BLaER1 (cell line): ENCODE measurements around the gene SLC27A6.

Source experiments
- H3K27ac ChIP-seq: shearing (Covaris generic); formaldehyde crosslinking; 2 replicates; pipeline ENCODE4 v1.8.1; 2022
- H3K27me3 ChIP-seq: shearing (Covaris generic); formaldehyde crosslinking; 2 replicates; pipeline ENCODE4 v1.8.1; 2022
- H3K36me3 ChIP-seq: shearing (Covaris generic); formaldehyde crosslinking; 2 replicates; pipeline ENCODE4 v1.8.1; 2022
- H3K4me1 ChIP-seq: shearing (Covaris generic); formaldehyde crosslinking; 2 replicates; pipeline ENCODE4 v1.8.1; 2022
- H3K4me2 ChIP-seq: shearing (Covaris generic); formaldehyde crosslinking; 2 replicates; pipeline ENCODE4 v1.8.1; 2022
- H3K4me3 ChIP-seq: shearing (Covaris generic); formaldehyde crosslinking; 2 replicates; pipeline ENCODE4 v1.8.1; 2022
- H3K9ac ChIP-seq: shearing (Covaris generic); formaldehyde crosslinking; 2 replicates; pipeline ENCODE4 v1.8.1; 2022
- H3K9me3 ChIP-seq: shearing (Covaris generic); formaldehyde crosslinking; 2 replicates; pipeline ENCODE4 v1.8.1; 2022
- H4K20me1 ChIP-seq: shearing (Covaris generic); formaldehyde crosslinking; 2 replicates; pipeline ENCODE4 v1.8.1; 2022
- Cebpa-rat ChIP-seq: shearing (Covaris generic); IDR thresholded peaks from 2 replicates; pipeline ENCODE4 v1.8.1; 2022

The SLC27A6 gene

GRCh38 chr5:129001841-129002526 lies 36.7 kb downstream of the SLC27A6 start:
- Histone ChIP-seq H3K4me3 (no peak overlapping the region), H3K27me3 (no peaks in the 10 kb centered on the region), H3K9me3 (no peaks in the 10 kb centered on the region), H3K27ac (no peak overlapping the region), H3K36me3 (no peaks in the 10 kb centered on the region), H3K9ac (no peak overlapping the region), H3K4me2 (peak overlapping the region; percentile 35), H4K20me1 (no peaks in the 10 kb centered on the region), H3K4me1 (peaks cover 12% of the 10 kb centered on the region)
- no peak for TF ChIP-seq Cebpa-rat

GRCh38 chr5:129002527-129002842 lies 37.2 kb downstream of the SLC27A6 start:
- Histone ChIP-seq H3K36me3 (no peaks in the 10 kb centered on the region), H3K4me2 (peak overlapping the region; percentile 35), H3K4me3 (no peak overlapping the region), H3K9me3 (no peaks in the 10 kb centered on the region), H3K27me3 (no peaks in the 10 kb centered on the region), H4K20me1 (no peaks in the 10 kb centered on the region), H3K9ac (no peak overlapping the region), H3K27ac (no peak overlapping the region), H3K4me1 (peaks cover 12% of the 10 kb centered on the region)
- no peak for TF ChIP-seq Cebpa-rat

- Histone ChIP-seq H3K36me3 (no peaks in the 10 kb centered on the region), H3K27me3 (no peaks in the 10 kb centered on the region), H3K4me1 (peaks cover 12% of the 10 kb centered on the region), H4K20me1 (no peaks in the 10 kb centered on the region), H3K9ac (no peak overlapping the region), H3K4me3 (no peak overlapping the region), H3K9me3 (no peaks in the 10 kb centered on the region), H3K27ac (no peak overlapping the region), H3K4me2 (0 out of 2 replicates have a peak overlapping the region, but pooled peaks have one; percentile 35)
- no peak for TF ChIP-seq Cebpa-rat
Observed at GRCh38 chr5:129003232-129003631, 37.9 kb downstream of the SLC27A6 start.

GRCh38 chr5:129014185-129014584 lies 48.9 kb downstream of the SLC27A6 start:
- H3K9ac ChIP-seq: no peak overlapping the region
- no peak overlapping the region for H3K27ac ChIP-seq
- no peaks in the 10 kb centered on the region for H3K27me3 ChIP-seq
- no peak for TF ChIP-seq Cebpa-rat
- H3K4me1 ChIP-seq: no peaks in the 10 kb centered on the region
- no peak overlapping the region for H3K4me3 ChIP-seq
- no peaks in the 10 kb centered on the region for H4K20me1 ChIP-seq
- H3K9me3 ChIP-seq: no peaks in the 10 kb centered on the region
- no peak overlapping the region for H3K4me2 ChIP-seq
- H3K36me3 ChIP-seq: no peaks in the 10 kb centered on the region

- H3K36me3 ChIP-seq: no peaks in the 10 kb centered on the region
- no peaks in the 10 kb centered on the region for H3K4me1 ChIP-seq
- no peak overlapping the region for H3K4me2 ChIP-seq
- no peaks in the 10 kb centered on the region for H3K27me3 ChIP-seq
- no peak overlapping the region for H3K4me3 ChIP-seq
- no peak overlapping the region for H3K9ac ChIP-seq
- no peak overlapping the region for H3K27ac ChIP-seq
- no peaks in the 10 kb centered on the region for H3K9me3 ChIP-seq
- no peak for TF ChIP-seq Cebpa-rat
- no peaks in the 10 kb centered on the region for H4K20me1 ChIP-seq
Observed at GRCh38 chr5:129018837-129019236, 53.5 kb downstream of the SLC27A6 start.

GRCh38 chr5:129019401-129019908 lies 54.2 kb downstream of the SLC27A6 start:
- Histone ChIP-seq H3K9me3 (no peaks in the 10 kb centered on the region), H3K9ac (no peak overlapping the region), H3K27ac (no peak overlapping the region), H3K4me3 (no peak overlapping the region), H3K36me3 (no peaks in the 10 kb centered on the region), H3K4me2 (no peak overlapping the region), H3K4me1 (no peaks in the 10 kb centered on the region), H3K27me3 (no peaks in the 10 kb centered on the region), H4K20me1 (no peaks in the 10 kb centered on the region)
- TF ChIP-seq Cebpa-rat: no peak

- Histone ChIP-seq H3K4me1 (no peaks in the 10 kb centered on the region), H3K4me2 (no peak overlapping the region), H3K9ac (no peak overlapping the region), H3K27ac (no peak overlapping the region), H4K20me1 (no peaks in the 10 kb centered on the region), H3K4me3 (no peak overlapping the region), H3K36me3 (no peaks in the 10 kb centered on the region), H3K9me3 (no peaks in the 10 kb centered on the region), H3K27me3 (no peaks in the 10 kb centered on the region)
- no peak for TF ChIP-seq Cebpa-rat
Observed at GRCh38 chr5:129020683-129021082, 55.4 kb downstream of the SLC27A6 start.

- Histone ChIP-seq H3K27me3 (no peaks in the 10 kb centered on the region), H3K36me3 (no peaks in the 10 kb centered on the region), H4K20me1 (no peaks in the 10 kb centered on the region), H3K27ac (no peak overlapping the region), H3K9ac (no peak overlapping the region), H3K9me3 (no peaks in the 10 kb centered on the region), H3K4me2 (no peak overlapping the region), H3K4me1 (no peaks in the 10 kb centered on the region), H3K4me3 (no peak overlapping the region)
- no peak for TF ChIP-seq Cebpa-rat
Observed at GRCh38 chr5:129021744-129022143, 56.5 kb downstream of the SLC27A6 start.

GRCh38 chr5:129022599-129022998 lies 57.3 kb downstream of the SLC27A6 start:
- H3K27ac ChIP-seq: no peak overlapping the region
- no peak overlapping the region for H3K4me2 ChIP-seq
- H3K36me3 ChIP-seq: no peaks in the 10 kb centered on the region
- no peaks in the 10 kb centered on the region for H4K20me1 ChIP-seq
- no peaks in the 10 kb centered on the region for H3K9me3 ChIP-seq
- no peak overlapping the region for H3K4me3 ChIP-seq
- H3K27me3 ChIP-seq: no peaks in the 10 kb centered on the region
- no peak for TF ChIP-seq Cebpa-rat
- no peaks in the 10 kb centered on the region for H3K4me1 ChIP-seq
- no peak overlapping the region for H3K9ac ChIP-seq

- H3K4me3 ChIP-seq: no peak overlapping the region
- no peaks in the 10 kb centered on the region for H3K27me3 ChIP-seq
- H3K4me1 ChIP-seq: no peaks in the 10 kb centered on the region
- no peak overlapping the region for H3K4me2 ChIP-seq
- no peak for TF ChIP-seq Cebpa-rat
- no peaks in the 10 kb centered on the region for H4K20me1 ChIP-seq
- no peaks in the 10 kb centered on the region for H3K9me3 ChIP-seq
- H3K27ac ChIP-seq: no peak overlapping the region
- no peaks in the 10 kb centered on the region for H3K36me3 ChIP-seq
- H3K9ac ChIP-seq: no peak overlapping the region
Observed at GRCh38 chr5:129027260-129027659, 62.0 kb downstream of the SLC27A6 start.
